ENCODE results near the gene TUBB1.

GRCh38 chr20:59048681-59049030 lies 29.4 kb downstream of the TUBB1 start:
- TF ChIP-seq CTCF (IDR thresholded peaks at IDR 0.05; ENCODE audit: insufficient read depth, low read length) (no peak), POLR2AphosphoS5 (IDR thresholded peaks at IDR 0.05; ENCODE audit: low read depth) (no peak), GABPA (IDR thresholded peaks at IDR 0.05; ENCODE audit: low read depth) (no peak), REST (IDR thresholded peaks at IDR 0.05; ENCODE audit: insufficient replicate concordance, low read depth) (no peak), SPI1 (IDR thresholded peaks at IDR 0.05; ENCODE audit: borderline replicate concordance, low read depth) (no peak)

All from HL-60 (cell line).